DOHH2 (cell line): ENCODE results near the gene SPOCD1.

Experiments
- H3F3A ChIP-seq: fragments of 200-600 bp; sonication (generic), shearing (Covaris generic); 2 replicates; pipeline ENCODE4 v1.6.0; 2016; ENCODE audit warnings: antibody characterized with exemption, mild to moderate bottlenecking; ENCODE audit not compliant: control insufficient read depth, insufficient read depth
- H3K27ac ChIP-seq: fragments of 200-600 bp; sonication (generic); 2 replicates; pipeline ENCODE4 v1.5.1; 2014; ENCODE audit warnings: low read depth, mild to moderate bottlenecking, low read length, moderate library complexity
- H3K27me3 ChIP-seq: fragments of 200-600 bp; sonication (generic); 2 replicates; pipeline ENCODE4 v1.6.1; 2014; ENCODE audit warnings: mild to moderate bottlenecking, low read length, mixed read lengths; ENCODE audit not compliant: control insufficient read depth
- H3K36me3 ChIP-seq: fragments of 200-600 bp; sonication (generic); 2 replicates; pipeline ENCODE4 v1.6.1; 2014; ENCODE audit warnings: mild to moderate bottlenecking, low read length, moderate library complexity, mixed read lengths; ENCODE audit not compliant: control insufficient read depth
- H3K4me1 ChIP-seq: fragments of 200-600 bp; sonication (generic); 2 replicates; pipeline ENCODE4 v1.6.1; 2014; ENCODE audit warnings: mild to moderate bottlenecking, low read length, mixed read lengths; ENCODE audit not compliant: control insufficient read depth
- H3K4me2 ChIP-seq: fragments of 200-600 bp; sonication (generic); 2 replicates; pipeline ENCODE4 v1.6.0; 2014; ENCODE audit warnings: mild to moderate bottlenecking, low read length, moderate library complexity
- H3K4me3 ChIP-seq: fragments of 200-600 bp; sonication (generic); 2 replicates; pipeline ENCODE4 v1.5.1; 2014; ENCODE audit warnings: mild to moderate bottlenecking, low read length, mixed read lengths
- H3K79me2 ChIP-seq: fragments of 200-600 bp; sonication (generic); 2 replicates; pipeline ENCODE4 v1.6.1; 2014; ENCODE audit warnings: mild to moderate bottlenecking, low read length, mixed read lengths; ENCODE audit not compliant: control insufficient read depth
- H3K9me2 ChIP-seq: fragments of 200-600 bp; sonication (generic); replicated peaks from 2 replicates; pipeline ENCODE4 v1.6.1; 2014; ENCODE audit warnings: mild to moderate bottlenecking, low read length, mixed read lengths; ENCODE audit not compliant: control insufficient read depth
- H3K9me3 ChIP-seq: fragments of 200-600 bp; sonication (generic); 2 replicates; pipeline ENCODE4 v1.6.1; 2014; ENCODE audit warnings: antibody characterized with exemption, low read length, mixed read lengths; ENCODE audit not compliant: control insufficient read depth, insufficient read depth
- H4K20me1 ChIP-seq: fragments of 200-600 bp; sonication (generic); 2 replicates; pipeline ENCODE4 v1.6.0; 2014; ENCODE audit warnings: low read depth, mild to moderate bottlenecking, antibody characterized with exemption, low read length, moderate library complexity; ENCODE audit not compliant: control insufficient read depth, insufficient read depth
- EZH2phosphoT487 ChIP-seq: fragments of 200-600 bp; sonication (generic); IDR thresholded peaks from 2 replicates; pipeline ENCODE4 v1.6.1; 2017; ENCODE audit warnings: borderline replicate concordance, mild to moderate bottlenecking, antibody characterized with exemption, low read length, moderate library complexity, mixed read lengths
- TF ChIP-seq, protein P1 (sequence below): fragments of 200-600 bp; sonication (generic); IDR thresholded peaks from one replicate; pipeline ENCODE4 v1.5.1; 2014; ENCODE audit warnings: antibody characterized with exemption, mild to moderate bottlenecking, low read depth, low read length; ENCODE audit not compliant: poor library complexity, severe bottlenecking

The SPOCD1 gene

DNA sequence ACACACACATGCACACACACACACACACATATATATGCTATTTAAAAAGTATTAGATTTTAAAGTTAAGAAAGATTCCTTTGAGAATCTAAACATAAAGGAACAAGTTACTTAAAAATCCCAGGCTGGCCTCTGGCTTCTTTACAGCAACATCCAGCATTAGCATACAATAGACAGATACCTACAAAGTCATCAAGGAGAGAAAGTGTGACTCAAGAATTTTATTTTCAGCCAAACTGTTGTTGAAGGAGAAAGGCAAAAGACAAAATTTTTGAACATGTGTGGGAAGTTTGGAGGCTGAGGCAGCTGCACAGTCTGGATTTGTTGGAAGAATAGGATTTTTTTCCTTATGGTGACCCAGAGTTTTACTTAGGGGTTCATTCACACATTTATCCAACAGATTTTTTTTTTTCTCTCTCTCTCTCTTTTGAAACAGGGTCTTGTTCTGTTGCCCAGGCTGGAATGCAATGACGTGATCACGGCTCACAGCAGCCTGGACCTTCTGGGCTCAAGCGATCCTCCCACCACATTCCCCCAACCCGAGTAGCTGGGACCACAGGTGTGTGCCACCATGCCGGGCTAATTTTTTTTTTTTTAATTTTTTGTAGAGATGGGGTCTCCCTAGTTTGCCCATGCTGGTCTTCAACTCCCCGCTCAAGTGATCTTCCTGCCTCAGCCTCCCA is 24.0 kb upstream of the SPOCD1 start:
- H3K36me3 ChIP-seq = no peaks in the 10 kb centered on the region
- no peaks in the 10 kb centered on the region for H3K9me3 ChIP-seq
- H3K27me3 ChIP-seq = no peaks in the 10 kb centered on the region; the same call in 1 of the 2 replicates
- H3F3A ChIP-seq = no peaks in the 10 kb centered on the region; the same call in 1 of the 2 replicates
- no peak overlapping the region for H3K4me3 ChIP-seq
- peaks cover 29% of the 10 kb centered on the region for H3K4me1 ChIP-seq
- no peaks in the 10 kb centered on the region for H4K20me1 ChIP-seq
- TF ChIP-seq, protein P1, sequence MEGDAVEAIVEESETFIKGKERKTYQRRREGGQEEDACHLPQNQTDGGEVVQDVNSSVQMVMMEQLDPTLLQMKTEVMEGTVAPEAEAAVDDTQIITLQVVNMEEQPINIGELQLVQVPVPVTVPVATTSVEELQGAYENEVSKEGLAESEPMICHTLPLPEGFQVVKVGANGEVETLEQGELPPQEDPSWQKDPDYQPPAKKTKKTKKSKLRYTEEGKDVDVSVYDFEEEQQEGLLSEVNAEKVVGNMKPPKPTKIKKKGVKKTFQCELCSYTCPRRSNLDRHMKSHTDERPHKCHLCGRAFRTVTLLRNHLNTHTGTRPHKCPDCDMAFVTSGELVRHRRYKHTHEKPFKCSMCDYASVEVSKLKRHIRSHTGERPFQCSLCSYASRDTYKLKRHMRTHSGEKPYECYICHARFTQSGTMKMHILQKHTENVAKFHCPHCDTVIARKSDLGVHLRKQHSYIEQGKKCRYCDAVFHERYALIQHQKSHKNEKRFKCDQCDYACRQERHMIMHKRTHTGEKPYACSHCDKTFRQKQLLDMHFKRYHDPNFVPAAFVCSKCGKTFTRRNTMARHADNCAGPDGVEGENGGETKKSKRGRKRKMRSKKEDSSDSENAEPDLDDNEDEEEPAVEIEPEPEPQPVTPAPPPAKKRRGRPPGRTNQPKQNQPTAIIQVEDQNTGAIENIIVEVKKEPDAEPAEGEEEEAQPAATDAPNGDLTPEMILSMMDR = no peak
- no peak for TF ChIP-seq EZH2phosphoT487
- no peaks in the 10 kb centered on the region for H3K79me2 ChIP-seq
- no peak overlapping the region for H3K27ac ChIP-seq
- no peaks in the 10 kb centered on the region for H3K9me2 ChIP-seq
- H3K4me2 ChIP-seq = no peak overlapping the region

DNA sequence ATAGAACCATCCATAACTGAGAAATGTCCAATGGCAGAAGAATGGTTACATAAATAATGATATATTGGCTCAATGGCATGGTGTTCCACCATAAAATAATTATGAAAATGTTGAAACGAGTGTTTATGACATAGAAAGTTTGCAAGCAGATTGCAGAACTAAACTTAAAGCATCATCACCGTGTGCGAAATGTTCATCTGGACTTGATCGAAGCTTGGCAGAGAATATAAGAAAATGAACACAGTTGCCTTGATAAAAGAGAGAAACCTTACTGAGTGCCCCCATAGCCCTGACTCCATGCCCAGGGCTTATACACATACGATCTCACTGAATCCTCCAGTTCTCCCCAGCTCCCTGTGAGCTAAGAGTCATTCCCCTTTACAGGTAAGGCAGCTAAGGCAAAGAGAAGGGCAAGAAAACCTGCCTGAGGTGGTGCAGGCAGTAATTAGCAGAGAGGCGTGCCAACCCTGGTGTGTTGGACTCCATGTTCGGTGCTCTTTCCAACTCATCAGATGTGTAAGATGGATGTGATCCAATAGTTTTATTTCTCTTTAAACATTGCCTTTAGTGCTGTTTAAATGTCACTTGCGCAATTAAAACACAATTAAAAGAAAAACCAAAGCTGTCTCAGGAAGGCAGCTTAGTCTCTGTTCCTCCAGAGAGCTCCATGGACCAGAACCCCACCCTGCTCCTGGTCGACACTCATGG is 21.8 kb upstream of the SPOCD1 start:
- no peak overlapping the region for H3K4me3 ChIP-seq
- no peaks in the 10 kb centered on the region for H4K20me1 ChIP-seq
- no peaks in the 10 kb centered on the region for H3K9me2 ChIP-seq
- no peaks in the 10 kb centered on the region for H3K36me3 ChIP-seq
- H3K4me1 ChIP-seq = peaks cover 25% of the 10 kb centered on the region
- no peak overlapping the region for H3K4me2 ChIP-seq
- no peaks in the 10 kb centered on the region for H3K9me3 ChIP-seq
- no peaks in the 10 kb centered on the region for H3K79me2 ChIP-seq
- no peak for TF ChIP-seq EZH2phosphoT487
- TF ChIP-seq, protein P1 = no peak
- no peak overlapping the region for H3K27ac ChIP-seq
- H3K27me3 ChIP-seq = no peaks in the 10 kb centered on the region; the same call in 1 of the 2 replicates
- H3F3A ChIP-seq = no peaks in the 10 kb centered on the region

DNA sequence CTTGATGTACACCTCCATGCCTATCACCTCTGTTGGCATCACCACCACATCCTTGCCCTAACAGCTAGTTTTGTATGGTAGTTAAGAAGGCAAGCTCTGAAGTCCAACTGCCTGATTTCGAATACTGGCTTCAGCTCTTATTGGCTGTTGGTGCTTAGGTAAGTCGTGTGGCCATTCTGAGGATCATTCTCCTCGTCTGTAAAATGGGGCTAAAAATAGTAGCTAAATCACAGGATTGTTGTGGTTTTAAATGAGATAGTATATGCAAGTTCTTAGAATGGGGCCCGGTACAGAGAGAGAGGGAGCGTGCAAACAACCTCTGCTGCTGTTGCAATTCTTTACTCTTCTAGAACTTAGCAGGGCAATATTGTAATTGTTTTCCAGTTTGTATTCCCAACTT is 20.8 kb upstream of the SPOCD1 start:
- Histone ChIP-seq H3K27me3 (no peaks in the 10 kb centered on the region; the same call in 1 of the 2 replicates), H3K27ac (no peak overlapping the region), H4K20me1 (no peaks in the 10 kb centered on the region), H3K4me3 (no peak overlapping the region), H3K4me2 (no peak overlapping the region), H3K9me2 (no peaks in the 10 kb centered on the region), H3F3A (no peaks in the 10 kb centered on the region), H3K9me3 (no peaks in the 10 kb centered on the region), H3K4me1 (peaks cover 25% of the 10 kb centered on the region), H3K79me2 (no peaks in the 10 kb centered on the region), H3K36me3 (no peaks in the 10 kb centered on the region)
- TF ChIP-seq, protein P1 = no peak
- no peak for TF ChIP-seq EZH2phosphoT487
